ENCODE measurements around the gene CALY. TPM values are rescaled to one million over a fixed set of nuclear protein-coding genes. Genes with fewer than 3 reads are reported as not detected.

CALY gene
- total RNA-seq, 1 donor from 2014 or later, result 4.7 TPM

- H3K4me3 ChIP-seq, result peak overlapping the region; percentile 89 to 94
- H3K27ac ChIP-seq, result peak overlapping the region; percentile 92
- H3K27me3 ChIP-seq, result no peaks in the 10 kb centered on the region
- DNase-seq (ENCODE audit: extremely low spot score in 2 of 2), result no peak
- H3K9me3 ChIP-seq, result no peaks in the 10 kb centered on the region
- H3K4me1 ChIP-seq, result peaks cover 46% of the 10 kb centered on the region
- intact Hi-C loops (cut with DNase I), result loop anchor here (5.0 kb wide), 1 partner anchor 84 kb away; the partner anchor contains the start of gene MTG1
- peaks cover 0 to 14% of the 10 kb centered on the region in 2 donors for H3K36me3 ChIP-seq
- TF ChIP-seq CTCF (IDR thresholded peaks at IDR 0.05), result peak in 2 of 3 experiments; percentile 7 to 40
- TF ChIP-seq POLR2A (IDR thresholded peaks at IDR 0.05), result no peak
- TF ChIP-seq POLR2AphosphoS5 (IDR thresholded peaks at IDR 0.05; ENCODE audit: insufficient read depth in 1 of 2, low read depth in 1 of 2), result peak in 1 of 2 donors; percentile 15
Observed at GRCh38 chr10:133307776-133308420, 28.8 kb downstream of the CALY start.

- Histone ChIP-seq H3K9me3 (no peaks in the 10 kb centered on the region), H3K27me3 (no peaks in the 10 kb centered on the region), H3K36me3 (peaks cover 0 to 16% of the 10 kb centered on the region in 2 donors), H3K4me1 (peaks cover 46% of the 10 kb centered on the region), H3K27ac (no peak overlapping the region), H3K4me3 (peak overlapping the region in 1 of 2 donors; percentile 94)
- TF ChIP-seq POLR2A (IDR thresholded peaks at IDR 0.05), result no peak
- no peak for TF ChIP-seq CTCF (IDR thresholded peaks at IDR 0.05)
- no peak for TF ChIP-seq POLR2AphosphoS5 (IDR thresholded peaks at IDR 0.05; ENCODE audit: insufficient read depth in 1 of 2, low read depth in 1 of 2)
- no peak for DNase-seq (ENCODE audit: extremely low spot score in 2 of 2)
- intact Hi-C loops (cut with DNase I), result loop anchor here (5.0 kb wide), 1 partner anchor 85 kb away; the partner anchor contains the start of gene MTG1
Observed at GRCh38 chr10:133306941-133307379, 29.7 kb downstream of the CALY start.

GRCh38 chr10:133306097-133306476 lies 30.6 kb downstream of the CALY start:
- intact Hi-C loops (cut with DNase I), result loop anchor here (5.0 kb wide), 1 partner anchor 86 kb away; the partner anchor contains the start of gene MTG1
- Histone ChIP-seq H3K27ac (peak overlapping the region; percentile 28), H3K4me1 (peaks cover 46% of the 10 kb centered on the region)

GRCh38 chr10:133303206-133303605 lies 33.5 kb downstream of the CALY start:
- Histone ChIP-seq H3K27me3 (no peaks in the 10 kb centered on the region), H3K4me1 (peaks cover 40% of the 10 kb centered on the region), H3K4me3 (no peak overlapping the region), H3K9me3 (no peaks in the 10 kb centered on the region), H3K27ac (no peak overlapping the region), H3K36me3 (peaks cover 0 to 39% of the 10 kb centered on the region in 2 donors)
- intact Hi-C loops (cut with DNase I), result no loop called here
- no peak for DNase-seq (ENCODE audit: extremely low spot score in 2 of 2)
- TF ChIP-seq CTCF (IDR thresholded peaks at IDR 0.05) (no peak), POLR2A (IDR thresholded peaks at IDR 0.05) (no peak), POLR2AphosphoS5 (IDR thresholded peaks at IDR 0.05; ENCODE audit: insufficient read depth in 1 of 2, low read depth in 1 of 2) (no peak)

More at GRCh38 chr10:133306097-133306476, 30.6 kb downstream of the CALY start:
- no peak overlapping the region for H3K4me3 ChIP-seq
- TF ChIP-seq POLR2AphosphoS5 (IDR thresholded peaks at IDR 0.05; ENCODE audit: insufficient read depth in 1 of 2, low read depth in 1 of 2) (no peak), POLR2A (IDR thresholded peaks at IDR 0.05) (no peak), CTCF (IDR thresholded peaks at IDR 0.05) (no peak)
- no peaks in the 10 kb centered on the region for H3K9me3 ChIP-seq
- peaks cover 0 to 22% of the 10 kb centered on the region in 2 donors for H3K36me3 ChIP-seq
- no peaks in the 10 kb centered on the region for H3K27me3 ChIP-seq
- no peak for DNase-seq (ENCODE audit: extremely low spot score in 2 of 2)

GRCh38 chr10:133302230-133302629 lies 34.5 kb downstream of the CALY start:
- Histone ChIP-seq H3K27me3 (no peaks in the 10 kb centered on the region), H3K4me3 (no peak overlapping the region), H3K9me3 (no peaks in the 10 kb centered on the region), H3K4me1 (peaks cover 31% of the 10 kb centered on the region), H3K27ac (no peak overlapping the region), H3K36me3 (peaks cover 0 to 49% of the 10 kb centered on the region in 2 donors)
- no peak for DNase-seq (ENCODE audit: extremely low spot score in 2 of 2)
- TF ChIP-seq POLR2AphosphoS5 (IDR thresholded peaks at IDR 0.05; ENCODE audit: insufficient read depth in 1 of 2, low read depth in 1 of 2) (no peak), POLR2A (IDR thresholded peaks at IDR 0.05) (no peak), CTCF (IDR thresholded peaks at IDR 0.05) (no peak)
- intact Hi-C loops (cut with DNase I), result no loop called here

Data from vagina (tissue), 2 donors.